Measurements from ENCODE around the gene CTNNB1.

The CTNNB1 gene

GRCh38 chr3:41193794-41194539, 5.3 kb upstream of the CTNNB1 start:
- no peak for DNase-seq

- no peak for DNase-seq
Measured at GRCh38 chr3:41194701-41195100, 4.6 kb upstream of the CTNNB1 start.

GRCh38 chr3:41195946-41196345, 3.4 kb upstream of the CTNNB1 start:
- no peak for DNase-seq

GRCh38 chr3:41196499-41197410, 2.5 kb upstream of the CTNNB1 start:
- DNase-seq: no peak

- DNase-seq: no peak
Measured at GRCh38 chr3:41198046-41198445, 1.3 kb upstream of the CTNNB1 start.

- DNase-seq: peak in 1 of 2 donors; percentile 24
Measured at GRCh38 chr3:41198526-41198925, 779 bp upstream of the CTNNB1 start.

- peak; percentile 22 to 43 for DNase-seq
Measured at GRCh38 chr3:41199866-41200668, 762 bp downstream of the CTNNB1 start.

GRCh38 chr3:41200669-41201021, 1.3 kb downstream of the CTNNB1 start:
- DNase-seq: peak; percentile 63 to 68

GRCh38 chr3:41202075-41202833, 2.9 kb downstream of the CTNNB1 start:
- no peak for DNase-seq

- DNase-seq: peak; percentile 25 to 37
Measured at GRCh38 chr3:41202834-41203345, 3.6 kb downstream of the CTNNB1 start.

GRCh38 chr3:41204369-41204768, 5.1 kb downstream of the CTNNB1 start:
- DNase-seq: no peak

GRCh38 chr3:41205591-41205990, 6.3 kb downstream of the CTNNB1 start:
- no peak for DNase-seq

GRCh38 chr3:41207355-41207754, 8.1 kb downstream of the CTNNB1 start:
- peak in 1 of 2 donors; percentile 6 for DNase-seq

- no peak for DNase-seq
Measured at GRCh38 chr3:41208507-41209220, 9.4 kb downstream of the CTNNB1 start.

GRCh38 chr3:41209646-41210045, 10.3 kb downstream of the CTNNB1 start:
- no peak for DNase-seq

GRCh38 chr3:41210966-41211365, 11.7 kb downstream of the CTNNB1 start:
- no peak for DNase-seq

- DNase-seq: no peak
Measured at GRCh38 chr3:41212088-41212487, 12.8 kb downstream of the CTNNB1 start.

- DNase-seq: no peak
Measured at GRCh38 chr3:41213588-41213987, 14.3 kb downstream of the CTNNB1 start.

- no peak for DNase-seq
Measured at GRCh38 chr3:41216422-41216821, 17.1 kb downstream of the CTNNB1 start.

- no peak for DNase-seq
Measured at GRCh38 chr3:41216993-41217392, 17.7 kb downstream of the CTNNB1 start.

GRCh38 chr3:41219424-41219823, 20.1 kb downstream of the CTNNB1 start:
- DNase-seq: no peak

Measured in inflammatory macrophage (primary cell).